ENCODE results near the gene C1QTNF1.

- TF ChIP-seq MAX (IDR thresholded peaks at IDR 0.05; ENCODE audit: low read depth): no peak
- TF ChIP-seq YY1 (IDR thresholded peaks at IDR 0.05; ENCODE audit: low read depth): no peak
- TF ChIP-seq CTCF (IDR thresholded peaks at IDR 0.05): no peak
- no peak for TF ChIP-seq RCOR1 (IDR thresholded peaks at IDR 0.05; ENCODE audit: low read length)
- no peak for TF ChIP-seq GABPA (IDR thresholded peaks at IDR 0.05; ENCODE audit: low read depth)
- TF ChIP-seq POLR2AphosphoS5 (IDR thresholded peaks at IDR 0.05; ENCODE audit: low read depth, low read length): no peak
- TF ChIP-seq, protein P1, sequence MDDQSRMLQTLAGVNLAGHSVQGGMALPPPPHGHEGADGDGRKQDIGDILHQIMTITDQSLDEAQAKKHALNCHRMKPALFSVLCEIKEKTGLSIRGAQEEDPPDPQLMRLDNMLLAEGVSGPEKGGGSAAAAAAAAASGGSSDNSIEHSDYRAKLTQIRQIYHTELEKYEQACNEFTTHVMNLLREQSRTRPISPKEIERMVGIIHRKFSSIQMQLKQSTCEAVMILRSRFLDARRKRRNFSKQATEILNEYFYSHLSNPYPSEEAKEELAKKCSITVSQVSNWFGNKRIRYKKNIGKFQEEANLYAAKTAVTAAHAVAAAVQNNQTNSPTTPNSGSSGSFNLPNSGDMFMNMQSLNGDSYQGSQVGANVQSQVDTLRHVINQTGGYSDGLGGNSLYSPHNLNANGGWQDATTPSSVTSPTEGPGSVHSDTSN (IDR thresholded peaks at IDR 0.05): no peak
Measured at GRCh38 chr17:78980624-78980972, 43.4 kb upstream of the C1QTNF1 start.

Measured in SK-N-SH (cell line).